ENCODE results near the gene SLC47A2. TPM values are rescaled to one million over a fixed set of nuclear protein-coding genes. Genes with fewer than 3 reads are reported as not detected.

SLC47A2 gene
- total RNA-seq, 1 donor from 2014 or later = 0.24 TPM

GRCh38 chr17:19664136-19664820, 52.1 kb downstream of the SLC47A2 start:
- H3K27me3 Mint-ChIP-seq (ENCODE audit: unreplicated experiment) = no peaks in the 10 kb centered on the region
- H3K9me3 Mint-ChIP-seq (ENCODE audit: unreplicated experiment) = no peaks in the 10 kb centered on the region
- H3K4me3 Mint-ChIP-seq (ENCODE audit: unreplicated experiment) = no peak overlapping the region
- peak; percentile 56 for DNase-seq (ENCODE audit: extremely low spot score, unreplicated experiment)
- TF ChIP-seq CTCF (IDR thresholded peaks at IDR 0.05) = no peak
- H3K4me1 Mint-ChIP-seq (ENCODE audit: unreplicated experiment) = no peaks in the 10 kb centered on the region
- no peak overlapping the region for H3K27ac Mint-ChIP-seq (ENCODE audit: unreplicated experiment)
- peaks cover 40% of the 10 kb centered on the region for H3K36me3 Mint-ChIP-seq (ENCODE audit: unreplicated experiment)

GRCh38 chr17:19663097-19663496, 53.3 kb downstream of the SLC47A2 start:
- no peak overlapping the region for H3K4me3 Mint-ChIP-seq (ENCODE audit: unreplicated experiment)
- H3K4me1 Mint-ChIP-seq (ENCODE audit: unreplicated experiment) = no peaks in the 10 kb centered on the region
- H3K27me3 Mint-ChIP-seq (ENCODE audit: unreplicated experiment) = no peaks in the 10 kb centered on the region
- TF ChIP-seq CTCF (IDR thresholded peaks at IDR 0.05) = no peak
- H3K27ac Mint-ChIP-seq (ENCODE audit: unreplicated experiment) = no peak overlapping the region
- H3K36me3 Mint-ChIP-seq (ENCODE audit: unreplicated experiment) = peaks cover 50% of the 10 kb centered on the region
- H3K9me3 Mint-ChIP-seq (ENCODE audit: unreplicated experiment) = no peaks in the 10 kb centered on the region
- DNase-seq (ENCODE audit: extremely low spot score, unreplicated experiment) = no peak

- H3K4me3 Mint-ChIP-seq (ENCODE audit: unreplicated experiment) = no peak overlapping the region
- no peaks in the 10 kb centered on the region for H3K4me1 Mint-ChIP-seq (ENCODE audit: unreplicated experiment)
- no peak for DNase-seq (ENCODE audit: extremely low spot score, unreplicated experiment)
- peaks cover 59% of the 10 kb centered on the region for H3K36me3 Mint-ChIP-seq (ENCODE audit: unreplicated experiment)
- no peaks in the 10 kb centered on the region for H3K9me3 Mint-ChIP-seq (ENCODE audit: unreplicated experiment)
- no peak overlapping the region for H3K27ac Mint-ChIP-seq (ENCODE audit: unreplicated experiment)
- TF ChIP-seq CTCF (IDR thresholded peaks at IDR 0.05) = no peak
- no peaks in the 10 kb centered on the region for H3K27me3 Mint-ChIP-seq (ENCODE audit: unreplicated experiment)
Measured at GRCh38 chr17:19661121-19661520, 55.3 kb downstream of the SLC47A2 start.

GRCh38 chr17:19660219-19660870, 56.0 kb downstream of the SLC47A2 start:
- Mint-ChIP-seq H3K27ac (ENCODE audit: unreplicated experiment) (no peak overlapping the region), H3K4me3 (ENCODE audit: unreplicated experiment) (no peak overlapping the region), H3K36me3 (ENCODE audit: unreplicated experiment) (peaks cover 61% of the 10 kb centered on the region), H3K4me1 (ENCODE audit: unreplicated experiment) (no peaks in the 10 kb centered on the region), H3K27me3 (ENCODE audit: unreplicated experiment) (no peaks in the 10 kb centered on the region), H3K9me3 (ENCODE audit: unreplicated experiment) (no peaks in the 10 kb centered on the region)
- TF ChIP-seq CTCF (IDR thresholded peaks at IDR 0.05) = no peak
- DNase-seq (ENCODE audit: extremely low spot score, unreplicated experiment) = peak; percentile 36

GRCh38 chr17:19659366-19660177, 56.8 kb downstream of the SLC47A2 start:
- no peak overlapping the region for H3K27ac Mint-ChIP-seq (ENCODE audit: unreplicated experiment)
- peak; percentile 30 for DNase-seq (ENCODE audit: extremely low spot score, unreplicated experiment)
- no peaks in the 10 kb centered on the region for H3K4me1 Mint-ChIP-seq (ENCODE audit: unreplicated experiment)
- H3K4me3 Mint-ChIP-seq (ENCODE audit: unreplicated experiment) = no peak overlapping the region
- no peaks in the 10 kb centered on the region for H3K9me3 Mint-ChIP-seq (ENCODE audit: unreplicated experiment)
- no peak for TF ChIP-seq CTCF (IDR thresholded peaks at IDR 0.05)
- H3K27me3 Mint-ChIP-seq (ENCODE audit: unreplicated experiment) = no peaks in the 10 kb centered on the region
- peaks cover 62% of the 10 kb centered on the region for H3K36me3 Mint-ChIP-seq (ENCODE audit: unreplicated experiment)
